SK-N-SH treated with all-trans-retinoic acid at 6 μM for 48 hours (cell line): ENCODE measurements around the gene CENPF.

Experiments
- ARNTL ChIP-seq: fragments of 450-650 bp; formaldehyde crosslinking; IDR thresholded peaks from 2 replicates; pipeline ENCODE4 v1.5.0; 2020; ENCODE audit warnings: low read depth, mild to moderate bottlenecking, moderate library complexity, borderline replicate concordance
- CSDC2 ChIP-seq: fragments of 250-450 bp; sonication (Bioruptor Pico); IDR thresholded peaks from 2 replicates; pipeline ENCODE4 v1.5.0; 2020; ENCODE audit warnings: mild to moderate bottlenecking, moderate library complexity
- OSR1 ChIP-seq: fragments of 250-450 bp; sonication (Bioruptor Pico); IDR thresholded peaks from 2 replicates; pipeline ENCODE4 v1.8.0; 2022; ENCODE audit warnings: moderate library complexity, mild to moderate bottlenecking, inconsistent platforms
- PPARA ChIP-seq: fragments of 250-450 bp; sonication (Bioruptor Pico); IDR thresholded peaks from 2 replicates; pipeline ENCODE4 v1.5.0; 2020; ENCODE audit warnings: mild to moderate bottlenecking, borderline replicate concordance
- RARB ChIP-seq: fragments of 250-450 bp; sonication (Bioruptor Pico); IDR thresholded peaks from 2 replicates; pipeline ENCODE4 v1.8.0; 2021; ENCODE audit warnings: mild to moderate bottlenecking, moderate library complexity
- SNAI2 ChIP-seq: fragments of 250-450 bp; sonication (Bioruptor Pico); IDR thresholded peaks from 2 replicates; pipeline ENCODE4 v1.5.0; 2020; ENCODE audit warnings: mild to moderate bottlenecking, moderate library complexity
- TOX ChIP-seq: fragments of 250-450 bp; sonication (Bioruptor Pico); IDR thresholded peaks from 2 replicates; pipeline ENCODE4 v1.8.0; 2021; ENCODE audit warnings: mild to moderate bottlenecking, moderate library complexity, borderline replicate concordance
- ZC3H10 ChIP-seq: fragments of 250-450 bp; sonication (Bioruptor Pico); IDR thresholded peaks from 2 replicates; pipeline ENCODE4 v1.5.1; 2021; ENCODE audit warnings: mild to moderate bottlenecking, moderate library complexity
- ZFP30 ChIP-seq: fragments of 450-650 bp; formaldehyde crosslinking; IDR thresholded peaks from 2 replicates; pipeline ENCODE4 v1.5.0; 2022; ENCODE audit warnings: mild to moderate bottlenecking, moderate library complexity
- ZNF565 ChIP-seq: fragments of 450-650 bp; formaldehyde crosslinking; conservative IDR thresholded peaks from 2 replicates; pipeline ENCODE4 v1.5.0; 2020; ENCODE audit warnings: low read depth, mild to moderate bottlenecking, moderate library complexity
- TF ChIP-seq, protein P1 (sequence below): fragments of 250-450 bp; sonication (Bioruptor Pico); IDR thresholded peaks from 2 replicates; pipeline ENCODE4 v1.5.1; 2020; ENCODE audit warnings: low read depth, mild to moderate bottlenecking, moderate library complexity
- TF ChIP-seq, protein P2 (sequence below): fragments of 250-450 bp; sonication (Bioruptor Pico); IDR thresholded peaks from 2 replicates; pipeline ENCODE4 v1.8.0; 2020; ENCODE audit warnings: mild to moderate bottlenecking, moderate library complexity, borderline replicate concordance
- TF ChIP-seq, protein P3 (sequence below): fragments of 250-450 bp; sonication (Bioruptor Pico); IDR thresholded peaks from 2 replicates; pipeline ENCODE4 v1.8.0; 2021; ENCODE audit warnings: low read depth, mild to moderate bottlenecking, moderate library complexity, borderline replicate concordance
- TF ChIP-seq, protein P4 (sequence below): fragments of 250-450 bp; sonication (Bioruptor Pico); IDR thresholded peaks from 2 replicates; pipeline ENCODE4 v1.5.1; 2021; ENCODE audit warnings: mild to moderate bottlenecking, moderate library complexity

DNA sequence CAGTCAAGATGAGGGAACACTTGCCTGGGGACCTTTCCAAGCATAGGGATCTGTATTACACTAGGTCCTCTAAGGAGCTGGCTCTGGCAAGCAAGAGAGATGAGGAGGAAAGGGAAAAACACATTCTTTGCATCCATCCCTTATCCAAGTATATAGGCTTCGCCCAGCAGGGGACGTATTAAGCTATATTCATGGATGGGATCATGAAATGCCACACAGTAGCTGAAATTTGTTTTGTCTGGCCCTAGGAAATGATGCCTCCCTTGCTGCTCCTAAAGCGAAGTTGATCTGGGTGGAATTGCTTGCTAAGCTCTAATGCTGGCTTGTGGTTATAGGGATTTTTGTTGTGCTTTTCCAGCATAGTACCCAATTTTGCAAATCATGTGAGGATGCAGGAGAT is 32.1 kb downstream of the CENPF start:
- TF ChIP-seq ZFP30 (CRISPR knock-in tag) (no peak), ZNF565 (CRISPR knock-in tag) (no peak), ARNTL (no peak), OSR1 (CRISPR knock-in tag) (no peak), RARB (CRISPR knock-in tag) (no peak), TOX (CRISPR knock-in tag) (no peak), SNAI2 (no peak), PPARA (no peak), ZC3H10 (no peak), CSDC2 (CRISPR knock-in tag) (no peak)
- TF ChIP-seq, protein P1, sequence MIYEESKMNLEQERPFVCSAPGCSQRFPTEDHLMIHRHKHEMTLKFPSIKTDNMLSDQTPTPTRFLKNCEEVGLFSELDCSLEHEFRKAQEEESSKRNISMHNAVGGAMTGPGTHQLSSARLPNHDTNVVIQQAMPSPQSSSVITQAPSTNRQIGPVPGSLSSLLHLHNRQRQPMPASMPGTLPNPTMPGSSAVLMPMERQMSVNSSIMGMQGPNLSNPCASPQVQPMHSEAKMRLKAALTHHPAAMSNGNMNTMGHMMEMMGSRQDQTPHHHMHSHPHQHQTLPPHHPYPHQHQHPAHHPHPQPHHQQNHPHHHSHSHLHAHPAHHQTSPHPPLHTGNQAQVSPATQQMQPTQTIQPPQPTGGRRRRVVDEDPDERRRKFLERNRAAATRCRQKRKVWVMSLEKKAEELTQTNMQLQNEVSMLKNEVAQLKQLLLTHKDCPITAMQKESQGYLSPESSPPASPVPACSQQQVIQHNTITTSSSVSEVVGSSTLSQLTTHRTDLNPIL (CRISPR knock-in tag): no peak
- TF ChIP-seq, protein P2, sequence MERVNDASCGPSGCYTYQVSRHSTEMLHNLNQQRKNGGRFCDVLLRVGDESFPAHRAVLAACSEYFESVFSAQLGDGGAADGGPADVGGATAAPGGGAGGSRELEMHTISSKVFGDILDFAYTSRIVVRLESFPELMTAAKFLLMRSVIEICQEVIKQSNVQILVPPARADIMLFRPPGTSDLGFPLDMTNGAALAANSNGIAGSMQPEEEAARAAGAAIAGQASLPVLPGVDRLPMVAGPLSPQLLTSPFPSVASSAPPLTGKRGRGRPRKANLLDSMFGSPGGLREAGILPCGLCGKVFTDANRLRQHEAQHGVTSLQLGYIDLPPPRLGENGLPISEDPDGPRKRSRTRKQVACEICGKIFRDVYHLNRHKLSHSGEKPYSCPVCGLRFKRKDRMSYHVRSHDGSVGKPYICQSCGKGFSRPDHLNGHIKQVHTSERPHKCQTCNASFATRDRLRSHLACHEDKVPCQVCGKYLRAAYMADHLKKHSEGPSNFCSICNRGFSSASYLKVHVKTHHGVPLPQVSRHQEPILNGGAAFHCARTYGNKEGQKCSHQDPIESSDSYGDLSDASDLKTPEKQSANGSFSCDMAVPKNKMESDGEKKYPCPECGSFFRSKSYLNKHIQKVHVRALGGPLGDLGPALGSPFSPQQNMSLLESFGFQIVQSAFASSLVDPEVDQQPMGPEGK: no peak
- TF ChIP-seq, protein P3, sequence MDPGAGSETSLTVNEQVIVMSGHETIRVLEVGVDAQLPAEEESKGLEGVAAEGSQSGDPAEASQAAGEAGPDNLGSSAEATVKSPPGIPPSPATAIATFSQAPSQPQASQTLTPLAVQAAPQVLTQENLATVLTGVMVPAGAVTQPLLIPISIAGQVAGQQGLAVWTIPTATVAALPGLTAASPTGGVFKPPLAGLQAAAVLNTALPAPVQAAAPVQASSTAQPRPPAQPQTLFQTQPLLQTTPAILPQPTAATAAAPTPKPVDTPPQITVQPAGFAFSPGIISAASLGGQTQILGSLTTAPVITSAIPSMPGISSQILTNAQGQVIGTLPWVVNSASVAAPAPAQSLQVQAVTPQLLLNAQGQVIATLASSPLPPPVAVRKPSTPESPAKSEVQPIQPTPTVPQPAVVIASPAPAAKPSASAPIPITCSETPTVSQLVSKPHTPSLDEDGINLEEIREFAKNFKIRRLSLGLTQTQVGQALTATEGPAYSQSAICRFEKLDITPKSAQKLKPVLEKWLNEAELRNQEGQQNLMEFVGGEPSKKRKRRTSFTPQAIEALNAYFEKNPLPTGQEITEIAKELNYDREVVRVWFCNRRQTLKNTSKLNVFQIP: no peak
- TF ChIP-seq, protein P4, sequence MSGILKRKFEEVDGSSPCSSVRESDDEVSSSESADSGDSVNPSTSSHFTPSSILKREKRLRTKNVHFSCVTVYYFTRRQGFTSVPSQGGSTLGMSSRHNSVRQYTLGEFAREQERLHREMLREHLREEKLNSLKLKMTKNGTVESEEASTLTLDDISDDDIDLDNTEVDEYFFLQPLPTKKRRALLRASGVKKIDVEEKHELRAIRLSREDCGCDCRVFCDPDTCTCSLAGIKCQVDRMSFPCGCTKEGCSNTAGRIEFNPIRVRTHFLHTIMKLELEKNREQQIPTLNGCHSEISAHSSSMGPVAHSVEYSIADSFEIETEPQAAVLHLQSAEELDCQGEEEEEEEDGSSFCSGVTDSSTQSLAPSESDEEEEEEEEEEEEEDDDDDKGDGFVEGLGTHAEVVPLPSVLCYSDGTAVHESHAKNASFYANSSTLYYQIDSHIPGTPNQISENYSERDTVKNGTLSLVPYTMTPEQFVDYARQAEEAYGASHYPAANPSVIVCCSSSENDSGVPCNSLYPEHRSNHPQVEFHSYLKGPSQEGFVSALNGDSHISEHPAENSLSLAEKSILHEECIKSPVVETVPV: no peak
